Activated CD4-positive, alpha-beta T cell treated with anti-CD3 and anti-CD28 coated beads, Interleukin-2, amount 50 U/mL, for 1 hour (primary cell): Measurements from ENCODE around the gene ECHS1.
"Not testable (repeated sequence)": the region's sequence is repeated elsewhere in the genome, so short reads cannot be mapped to it uniquely, and the experiment has no call there.

Experiments
- DNase-seq: peaks from one replicate; pipeline ENCODE4 v3.0.0-alpha.2; 2020

The ECHS1 gene

DNA sequence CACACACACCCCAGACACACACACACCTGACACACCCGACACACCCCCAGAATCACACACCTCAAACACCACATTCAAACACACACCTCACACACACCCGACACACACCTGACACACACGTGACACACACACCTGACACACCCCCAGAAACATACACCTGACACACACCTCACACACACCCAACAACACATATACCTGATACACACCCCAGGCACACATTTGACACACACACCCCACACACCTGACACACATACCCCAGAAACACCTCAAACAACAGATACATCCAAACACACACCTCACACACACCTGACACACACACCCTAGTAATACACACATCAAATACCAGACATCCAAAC lies 35.8 kb downstream of the ECHS1 start:
- no peak for DNase-seq

DNA sequence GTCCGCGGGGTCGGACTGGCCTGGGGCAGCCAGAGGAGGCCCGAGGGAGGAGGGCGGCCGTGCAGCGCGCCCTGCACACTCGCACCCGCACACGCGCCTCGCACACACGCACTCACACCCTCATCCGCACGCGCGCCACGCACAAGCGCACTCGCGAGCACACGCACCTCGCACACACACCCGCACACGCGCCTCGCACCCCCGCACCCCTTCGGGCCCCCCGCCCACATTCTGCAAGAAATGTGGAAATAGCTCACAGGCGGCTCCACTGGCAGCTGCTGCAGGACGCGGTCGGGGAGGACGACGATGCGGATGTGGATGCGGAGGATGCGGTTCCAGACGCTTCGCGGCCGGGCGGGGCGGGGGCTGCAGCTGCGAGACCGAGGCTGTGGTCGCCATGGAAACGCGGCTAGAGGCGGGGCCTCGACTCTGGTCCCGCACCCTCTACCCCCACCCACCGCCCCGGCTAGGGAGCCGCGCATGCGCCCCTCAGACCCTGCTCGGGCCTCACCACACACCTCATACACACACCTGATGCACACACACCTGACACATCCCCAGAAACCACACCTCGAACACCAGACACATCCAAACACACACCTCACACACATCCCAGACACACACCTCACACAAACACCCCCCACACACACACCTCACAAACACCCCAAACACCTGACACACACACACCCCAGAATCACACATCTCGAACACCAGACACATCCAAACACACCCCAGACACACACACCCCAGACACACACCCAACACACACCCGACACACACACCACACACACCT lies 36.4 kb downstream of the ECHS1 start, which contains the start of gene CALY:
CALY (minus strand) TSS at position 320 of the 793 bp plus-strand sequence. CDS start 7,907 bp downstream, outside the sequence.
- DNase-seq: peak; percentile 91

DNA sequence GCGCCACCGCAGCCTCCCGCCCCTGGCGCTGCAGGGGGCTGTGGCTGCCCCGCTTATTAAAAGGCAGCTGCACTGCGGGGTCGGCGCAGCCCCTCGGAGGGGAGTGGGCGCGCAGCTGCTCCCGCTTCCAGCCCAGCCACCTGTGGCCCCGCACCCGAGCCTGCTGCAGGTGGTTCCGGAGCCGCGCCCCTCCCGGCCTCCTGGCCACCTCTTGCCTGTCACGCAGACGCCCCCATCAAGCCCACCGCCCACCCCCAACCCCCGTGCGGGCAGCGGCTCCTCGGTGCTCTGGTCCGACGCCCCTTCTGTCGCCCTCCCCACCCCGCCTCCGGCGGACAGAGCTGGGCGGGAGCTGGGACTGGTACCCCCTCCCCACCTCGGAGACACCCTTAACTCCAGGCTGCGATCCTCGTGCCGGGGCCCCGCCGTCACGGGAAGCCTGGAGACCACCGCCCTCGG lies 37.0 kb downstream of the ECHS1 start:
- no peak for DNase-seq

DNA sequence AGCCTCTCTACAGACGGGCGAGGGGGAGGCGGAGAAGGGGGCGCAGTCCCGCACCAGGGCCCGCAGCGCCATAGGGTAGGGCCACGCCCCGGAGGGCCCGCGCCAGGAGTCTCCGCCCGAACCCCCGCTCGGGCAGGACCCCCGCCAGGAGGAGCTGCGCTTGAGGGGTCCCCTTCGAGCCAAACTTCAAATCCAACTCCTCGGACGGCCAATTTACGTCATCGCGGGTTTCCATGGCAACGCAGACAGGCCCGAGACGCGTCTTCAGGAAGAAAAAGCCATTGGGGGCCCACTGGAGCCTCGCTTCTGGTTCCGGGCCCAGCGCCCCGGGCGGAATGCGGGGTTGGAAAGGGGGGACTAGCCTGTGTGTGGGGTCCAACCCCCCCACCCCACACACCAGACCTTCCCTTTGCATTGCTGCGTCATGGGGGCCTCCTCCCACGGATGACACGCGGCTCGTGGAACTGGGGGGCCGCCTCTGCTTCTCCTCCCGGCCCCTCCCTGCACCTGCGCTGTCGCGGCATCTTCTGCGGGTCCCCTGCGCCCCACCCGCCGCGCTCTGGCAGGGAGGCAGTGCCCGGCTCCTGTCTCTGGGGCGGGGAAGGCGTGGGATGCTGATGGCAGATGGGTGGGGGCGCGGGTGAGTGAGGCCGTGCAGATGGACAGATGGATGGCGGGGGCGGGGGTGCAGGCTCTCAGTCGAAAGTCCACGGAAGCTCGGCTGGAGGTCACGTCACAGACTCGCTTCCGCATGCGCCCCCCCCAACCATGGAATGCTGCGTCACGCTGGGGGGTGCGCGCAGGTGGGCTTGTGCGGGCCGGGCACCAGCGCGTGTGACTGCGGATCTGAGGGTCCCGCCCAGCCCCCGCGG lies 37.7 kb downstream of the ECHS1 start:
- peak; percentile 89 for DNase-seq

DNA sequence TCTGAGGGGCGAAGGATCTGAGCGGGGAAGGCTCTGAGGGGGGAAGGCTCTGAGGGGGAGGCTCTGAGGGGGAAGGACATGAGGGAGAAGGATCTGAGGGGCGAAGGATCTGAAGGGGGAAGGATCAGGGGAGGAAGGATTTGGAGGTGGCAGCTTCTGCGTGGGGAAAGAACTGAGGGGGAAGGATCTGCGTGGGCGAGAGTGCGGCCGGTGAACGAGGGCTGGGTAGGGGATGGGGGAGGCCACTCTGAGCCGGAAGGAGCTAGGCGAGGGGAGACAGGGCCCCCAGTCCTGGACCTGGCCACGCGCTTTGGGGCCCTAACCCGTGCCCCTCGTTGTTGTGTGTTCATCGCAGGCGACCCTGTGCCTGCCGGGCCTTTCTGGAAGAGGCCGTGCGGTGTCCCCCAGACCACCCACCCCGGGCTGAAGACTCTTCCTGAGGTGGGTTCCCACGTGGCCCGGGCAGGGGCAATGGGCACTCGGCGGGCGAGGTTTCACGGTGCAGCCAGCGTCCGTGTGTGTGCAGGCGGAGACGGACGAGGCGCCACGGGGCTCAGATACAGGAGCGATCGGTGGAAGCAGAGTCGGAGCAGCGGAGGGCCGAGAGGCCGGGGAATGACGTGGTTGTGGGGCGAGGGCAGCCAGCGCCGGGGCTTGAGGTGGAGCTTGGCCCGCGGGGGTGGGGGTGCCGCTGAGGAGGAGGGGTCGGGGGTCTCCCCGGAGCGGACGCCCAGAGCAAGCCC lies 38.5 kb downstream of the ECHS1 start:
- peak; percentile 37 for DNase-seq

DNA sequence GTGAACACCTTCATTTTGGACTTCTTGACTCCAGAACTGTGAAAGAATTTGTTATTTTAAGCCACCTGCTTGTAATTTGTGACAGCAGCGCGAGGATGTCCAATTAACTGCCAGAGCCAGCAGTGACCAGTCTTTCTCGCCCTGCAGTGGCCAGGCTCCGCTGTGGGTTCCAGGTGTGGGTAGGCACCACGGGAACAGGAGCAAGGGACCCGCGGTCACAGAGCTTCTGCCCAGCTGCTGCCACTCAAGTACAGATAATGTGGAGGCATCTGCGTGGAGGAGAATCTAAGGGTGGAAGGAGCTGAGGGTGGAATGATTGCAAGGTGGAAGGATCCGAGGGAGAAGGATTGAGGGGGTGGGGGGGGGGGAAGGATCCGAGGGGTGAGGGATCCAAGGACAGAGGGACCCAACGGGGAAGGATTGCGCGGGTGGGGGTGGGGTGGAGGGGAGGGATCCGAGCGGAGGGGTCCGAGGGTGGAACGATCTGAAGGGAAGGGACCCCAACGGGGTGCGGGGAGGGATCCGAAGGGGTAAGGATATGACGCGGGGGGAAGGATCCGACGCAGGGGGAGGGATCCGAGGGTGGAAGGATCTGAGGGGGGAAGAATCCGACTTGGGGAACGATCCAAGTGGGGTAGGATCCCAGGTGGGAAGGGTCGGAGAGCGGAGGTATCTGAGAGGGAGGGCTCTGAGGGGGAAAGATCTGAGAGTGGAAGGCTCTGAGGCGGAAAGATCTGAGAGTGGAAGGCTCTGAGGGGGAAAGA lies 40.0 kb downstream of the ECHS1 start:
- no peak for DNase-seq

DNA sequence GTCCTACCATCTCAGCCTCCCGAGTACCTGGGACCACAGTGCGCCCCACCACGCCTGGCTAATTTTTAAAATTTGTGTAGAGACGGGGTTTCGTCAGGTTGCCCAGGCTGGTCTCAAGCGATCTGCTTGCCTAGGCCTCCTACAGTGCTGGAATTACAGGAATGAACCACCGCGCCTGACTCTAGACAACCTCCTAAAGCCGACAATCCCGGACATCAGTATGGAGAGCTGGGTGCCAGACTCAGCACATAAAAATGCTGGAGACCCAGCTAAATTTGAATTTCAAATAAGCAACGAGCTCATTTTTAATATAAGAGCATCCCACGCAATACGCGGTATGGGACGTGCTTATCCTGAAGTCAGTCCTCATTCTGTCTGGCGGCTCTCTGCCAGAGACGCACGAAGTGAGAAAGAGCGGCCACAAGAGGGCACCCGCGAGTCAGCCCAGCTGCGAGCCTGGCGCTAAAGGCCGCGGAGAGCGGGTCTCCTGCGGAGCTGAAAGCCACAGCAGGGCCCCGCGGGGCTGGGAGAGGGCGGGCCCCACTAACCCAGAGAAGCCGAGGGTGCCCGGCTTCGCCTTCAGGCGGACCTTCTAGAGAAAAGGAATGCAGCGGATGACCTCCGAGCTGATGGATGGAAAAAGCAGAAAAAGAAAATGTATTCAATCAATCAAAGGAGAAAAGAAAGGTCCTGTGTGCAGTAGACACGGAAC lies 43.5 kb downstream of the ECHS1 start:
- peak; percentile 89 for DNase-seq

DNA sequence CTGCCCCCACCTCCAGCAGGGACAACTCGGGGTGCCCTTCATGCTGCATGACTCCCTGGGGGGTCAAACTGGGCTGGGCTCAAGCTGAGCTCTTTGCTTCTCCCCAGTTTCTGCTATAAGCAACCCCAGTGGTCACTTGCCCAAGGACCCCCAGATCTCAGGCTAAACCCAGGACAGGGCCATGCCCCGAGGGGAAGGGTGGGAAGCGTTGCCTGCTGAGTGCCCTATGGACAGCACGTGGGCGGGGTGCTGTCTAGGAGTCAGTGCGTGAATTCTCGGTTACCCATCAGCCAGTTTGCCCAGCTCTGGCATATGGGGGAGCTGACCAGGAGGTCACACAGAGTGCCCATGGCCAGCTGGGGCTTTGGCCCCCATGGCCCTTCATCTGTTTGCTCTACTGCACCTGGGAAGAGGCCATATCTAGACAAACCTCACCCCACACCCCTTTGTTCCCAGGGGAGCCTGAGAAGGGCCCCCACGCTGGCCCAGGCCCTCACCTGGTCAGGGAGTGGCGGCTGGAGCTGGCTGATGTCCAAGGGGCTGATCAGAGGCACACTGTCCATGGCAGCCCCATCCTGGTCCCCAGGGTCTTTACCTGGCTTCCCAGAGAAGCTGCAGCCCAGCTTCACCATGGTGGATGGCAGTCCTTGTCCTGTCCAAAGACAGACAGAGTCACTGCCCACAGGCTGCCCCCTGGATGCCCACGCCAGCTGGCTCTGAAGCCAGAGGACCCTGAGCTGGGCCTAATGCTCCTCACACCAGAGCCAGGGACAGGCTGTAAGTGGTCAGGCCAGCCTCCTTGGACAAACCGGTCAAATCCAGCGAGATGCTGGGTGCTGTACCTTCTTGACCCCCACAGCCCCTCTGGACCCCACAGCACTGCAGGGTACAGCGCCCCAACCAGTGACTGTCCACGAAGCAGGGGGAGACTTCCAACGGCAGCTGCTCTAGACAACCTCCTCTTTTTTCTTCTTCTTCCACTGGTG lies 44.5 kb downstream of the ECHS1 start:
- no peak for DNase-seq

DNA sequence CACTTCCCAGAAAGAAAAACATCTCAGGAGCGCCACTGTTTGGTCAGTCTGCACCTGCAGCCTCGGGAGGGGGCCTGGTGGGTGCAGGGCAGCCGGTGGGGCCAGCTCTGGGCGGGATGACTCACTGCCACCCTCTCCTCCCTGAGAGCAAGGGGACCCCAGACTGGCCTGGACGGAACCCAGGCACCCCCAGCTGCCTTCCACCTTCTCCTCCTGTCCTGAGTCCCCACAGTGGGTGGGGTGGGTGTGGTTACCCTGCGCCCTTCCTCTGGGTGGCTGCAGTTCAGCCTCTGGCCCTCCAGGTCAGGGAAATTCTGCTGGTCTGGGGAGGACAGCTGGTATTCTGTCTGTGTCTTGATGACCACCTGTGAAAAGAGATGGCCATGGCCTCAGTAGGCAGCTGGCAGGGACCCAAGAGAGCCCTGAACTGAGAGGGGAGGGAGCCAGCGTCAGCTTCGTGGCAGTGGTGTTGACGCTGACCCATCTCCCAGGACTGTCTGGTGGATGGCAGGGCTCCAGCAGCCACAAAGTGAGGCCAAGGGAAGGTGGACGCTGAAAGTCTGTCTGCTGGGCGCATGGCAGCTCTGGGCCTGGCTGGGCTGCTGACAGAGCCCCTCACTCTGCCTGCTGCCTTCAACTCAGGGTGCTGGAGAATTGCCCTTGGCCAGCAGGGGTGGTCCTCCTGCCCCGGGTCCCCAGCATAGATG lies 45.4 kb downstream of the ECHS1 start:
- DNase-seq: no peak

DNA sequence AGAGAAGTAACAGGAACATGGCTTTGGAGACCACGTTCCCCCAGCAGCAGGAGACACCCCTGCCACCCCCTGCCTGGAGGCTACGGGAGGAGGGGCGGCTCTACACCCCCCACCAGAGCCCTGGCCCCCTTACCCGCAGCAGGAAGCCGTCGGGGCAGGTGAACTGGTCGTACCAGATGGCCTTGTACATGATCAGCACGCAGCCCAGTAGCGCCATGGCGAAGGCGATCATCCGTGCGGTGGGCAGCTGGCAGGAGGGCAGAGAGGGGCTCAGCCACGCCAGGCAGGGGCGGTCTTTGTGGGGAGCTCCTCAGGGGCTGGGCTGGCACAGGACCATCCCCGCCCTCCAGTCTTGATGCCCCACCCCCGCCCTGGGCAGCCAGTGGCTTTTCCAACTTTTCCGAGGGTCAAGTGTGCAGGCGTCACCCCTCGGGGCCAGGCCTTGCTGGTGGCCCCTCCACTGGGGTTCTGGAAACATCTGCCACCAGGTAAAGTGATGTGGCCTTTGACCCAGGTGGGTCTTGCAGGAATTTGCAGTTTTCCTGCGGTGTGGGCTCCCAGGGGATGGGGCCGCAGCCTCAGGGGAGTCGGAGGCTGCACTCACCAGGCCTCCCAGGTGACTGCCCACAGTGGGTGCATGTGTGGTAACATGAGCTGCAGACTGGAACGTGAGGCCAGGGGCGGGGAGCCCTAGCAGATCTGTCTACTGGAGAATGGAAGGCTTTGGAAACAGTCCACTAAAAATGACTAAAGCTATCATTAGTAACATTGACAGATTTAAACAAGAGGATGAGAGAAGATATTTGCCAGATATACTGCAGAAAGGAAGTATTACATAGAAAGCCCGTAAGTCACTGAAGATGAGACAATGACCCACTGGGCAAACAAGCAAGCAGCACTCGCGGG lies 46.2 kb downstream of the ECHS1 start:
- no peak for DNase-seq

DNA sequence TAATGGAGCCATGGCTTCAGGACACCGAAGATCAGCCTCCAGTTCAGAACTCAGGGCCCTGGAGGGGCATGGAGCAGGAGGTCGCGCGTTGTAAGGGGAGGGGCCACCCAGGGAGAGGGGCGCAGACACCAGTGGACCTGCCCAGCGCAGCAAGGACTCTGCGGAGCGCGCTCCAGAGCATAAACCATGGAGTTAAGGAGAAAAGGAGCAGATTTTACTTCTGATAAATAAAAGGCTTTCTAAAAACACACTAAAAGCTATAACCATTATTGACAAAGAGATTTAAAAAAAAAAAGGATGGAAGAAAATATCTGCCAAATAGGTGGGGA lies 47.0 kb downstream of the ECHS1 start:
- no peak for DNase-seq

DNA sequence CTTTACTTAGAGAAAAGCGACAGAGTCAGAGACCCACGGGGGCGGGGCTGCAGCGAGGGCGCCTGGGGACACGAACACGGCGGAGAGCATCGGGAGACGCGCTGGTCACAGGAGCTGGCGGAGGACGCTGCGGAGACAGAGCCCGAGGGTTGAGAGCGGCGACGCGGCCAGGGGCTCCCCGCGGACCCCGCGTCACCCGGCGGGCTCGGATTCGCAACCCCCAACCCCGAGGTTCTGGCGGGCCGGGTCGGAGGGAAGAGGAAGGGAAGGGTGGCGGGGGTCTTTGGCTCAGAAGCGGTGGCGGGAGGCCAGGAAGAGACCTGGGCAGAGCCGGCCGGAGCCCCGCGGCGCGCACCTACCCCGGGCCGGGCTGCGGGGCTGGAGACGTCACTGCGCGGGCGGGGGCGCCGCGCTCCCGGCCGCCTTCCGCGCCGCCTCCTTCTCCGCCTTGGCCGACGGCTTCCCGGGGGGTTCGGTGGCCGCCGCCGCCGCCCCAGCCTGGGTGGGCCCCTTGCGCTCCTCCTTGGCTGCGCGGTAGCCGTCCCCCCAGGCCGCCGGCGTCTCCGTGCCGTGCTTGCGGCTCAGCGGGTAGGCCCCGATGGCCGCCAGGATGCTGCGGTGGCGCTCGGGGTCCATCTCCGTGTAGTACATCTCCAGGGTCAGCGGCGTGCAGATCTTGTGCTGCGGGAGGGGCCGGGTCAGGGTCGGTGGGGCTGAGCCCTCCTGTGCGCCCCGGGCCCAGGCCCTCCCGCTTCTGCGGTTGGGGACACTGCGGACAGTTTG lies 47.5 kb downstream of the ECHS1 start:
- peak; percentile 35 for DNase-seq

DNA sequence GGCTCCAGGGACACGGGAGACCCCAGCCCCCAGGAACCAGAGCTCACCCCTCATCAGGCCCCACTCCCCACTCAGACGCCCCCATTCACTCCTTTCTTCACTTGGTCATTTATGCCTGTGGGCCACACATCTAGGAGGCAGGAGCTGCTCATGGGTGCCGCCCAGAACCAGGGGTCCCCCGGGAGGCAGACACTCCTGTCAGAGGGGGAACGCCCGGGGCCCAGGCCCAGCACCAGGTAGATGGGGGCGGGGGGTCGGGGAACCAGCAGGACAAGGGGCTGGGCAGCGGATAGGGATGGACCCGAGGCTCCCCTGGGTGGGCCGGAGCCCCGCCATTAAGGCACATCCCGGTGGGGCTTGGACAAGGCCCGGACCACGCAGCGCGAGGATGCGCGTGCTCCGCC lies 48.3 kb downstream of the ECHS1 start:
- DNase-seq: no peak

DNA sequence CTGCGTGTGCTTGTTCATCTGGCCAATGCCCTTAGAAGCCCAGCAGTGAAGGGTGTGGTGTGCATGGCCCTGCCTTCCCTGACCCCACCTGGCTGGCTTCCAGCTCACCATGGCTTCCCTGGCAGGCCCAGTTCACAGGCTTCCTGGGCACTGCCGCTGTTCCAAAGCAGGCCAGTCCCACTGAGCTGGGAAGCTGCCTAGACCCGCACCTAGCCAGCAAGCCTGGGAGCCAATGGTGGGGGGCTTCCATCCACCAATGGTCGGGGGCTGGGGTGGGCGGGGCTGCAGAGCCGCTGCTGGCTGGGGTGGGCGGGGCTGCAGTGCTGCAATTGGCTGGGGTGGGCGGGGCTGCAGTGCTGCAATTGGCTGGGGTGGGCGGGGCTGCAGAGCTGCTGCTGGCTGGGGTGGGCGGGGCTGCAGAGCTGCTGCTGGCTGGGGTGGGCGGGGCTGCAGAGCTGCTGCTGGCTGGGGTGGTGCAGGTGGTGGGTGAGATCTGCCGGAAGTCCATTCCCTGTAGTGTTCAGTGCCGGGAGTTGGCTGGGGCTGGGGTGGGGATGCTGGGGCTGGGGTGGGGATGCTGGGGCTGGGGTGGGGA lies 48.9 kb downstream of the ECHS1 start:
- peak; percentile 62 for DNase-seq

DNA sequence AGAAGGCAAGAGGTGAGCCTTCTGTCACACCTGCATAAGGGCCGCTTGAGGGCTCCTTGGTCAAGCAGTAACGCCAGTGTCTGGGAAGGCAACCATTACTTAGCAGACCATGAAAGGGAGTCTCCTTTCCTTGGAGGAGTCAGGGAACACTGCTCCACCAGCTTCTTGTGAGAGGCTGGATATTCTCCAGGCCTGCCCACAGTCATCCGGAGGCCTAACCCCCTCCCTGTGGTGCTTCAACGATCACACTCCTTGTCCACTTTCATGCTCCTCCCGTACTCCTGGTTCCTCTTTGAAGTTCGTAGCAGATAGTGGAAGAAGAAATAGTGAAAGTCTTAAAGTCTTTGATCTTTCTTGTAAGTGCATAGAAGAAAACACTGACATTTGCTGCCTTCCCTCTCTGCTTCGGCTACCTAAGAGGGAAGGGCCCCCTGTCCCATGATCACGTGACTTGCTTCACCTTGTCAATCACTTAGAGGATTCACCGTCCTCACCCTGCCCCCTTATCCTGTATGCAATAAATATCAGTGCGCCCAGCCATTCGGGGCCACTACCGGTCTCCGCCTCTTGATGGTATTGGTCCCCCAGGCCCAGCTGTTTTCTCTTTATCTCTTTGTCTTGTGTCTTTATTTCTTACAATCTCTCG lies 51.0 kb downstream of the ECHS1 start:
- DNase-seq: not testable (repeated sequence)

DNA sequence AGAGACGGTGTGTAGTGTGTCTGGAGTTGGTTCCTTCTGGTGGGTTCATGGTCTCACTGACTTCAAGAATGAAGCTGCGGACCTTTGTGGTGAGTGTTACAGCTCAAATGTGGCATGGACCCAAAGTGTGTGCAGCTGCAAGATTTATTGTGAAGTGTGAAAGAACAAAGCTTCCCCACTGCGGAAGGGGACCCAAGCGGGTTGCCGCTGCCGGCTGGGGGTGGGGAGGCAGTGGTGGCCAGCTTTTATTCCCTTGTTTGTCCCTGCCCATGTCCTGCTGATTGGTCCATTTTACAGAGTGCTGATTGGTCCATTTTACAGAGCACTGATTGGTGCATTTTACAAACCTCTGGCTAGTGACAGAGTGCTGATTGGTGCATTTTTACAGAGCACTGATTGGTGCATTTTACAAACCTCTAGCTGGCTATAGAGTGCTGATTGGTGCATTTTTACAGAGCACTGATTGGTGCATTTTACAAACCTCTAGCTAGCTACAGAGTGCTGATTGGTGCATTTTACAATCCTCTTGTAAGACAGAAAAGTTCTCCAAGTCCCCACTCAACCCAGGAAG lies 52.2 kb downstream of the ECHS1 start:
- DNase-seq: not testable (repeated sequence)
